Activated CD4-positive, CD25-positive, alpha-beta regulatory T cell treated with anti-CD3 and anti-CD28 coated beads, Interleukin-2, amount 50 U/mL, for 72 hours (primary cell): ENCODE results near the gene TM2D1.

Experiments used
- DNase-seq: peaks from one replicate; pipeline ENCODE4 v3.0.0; 2021

The TM2D1 gene

DNA sequence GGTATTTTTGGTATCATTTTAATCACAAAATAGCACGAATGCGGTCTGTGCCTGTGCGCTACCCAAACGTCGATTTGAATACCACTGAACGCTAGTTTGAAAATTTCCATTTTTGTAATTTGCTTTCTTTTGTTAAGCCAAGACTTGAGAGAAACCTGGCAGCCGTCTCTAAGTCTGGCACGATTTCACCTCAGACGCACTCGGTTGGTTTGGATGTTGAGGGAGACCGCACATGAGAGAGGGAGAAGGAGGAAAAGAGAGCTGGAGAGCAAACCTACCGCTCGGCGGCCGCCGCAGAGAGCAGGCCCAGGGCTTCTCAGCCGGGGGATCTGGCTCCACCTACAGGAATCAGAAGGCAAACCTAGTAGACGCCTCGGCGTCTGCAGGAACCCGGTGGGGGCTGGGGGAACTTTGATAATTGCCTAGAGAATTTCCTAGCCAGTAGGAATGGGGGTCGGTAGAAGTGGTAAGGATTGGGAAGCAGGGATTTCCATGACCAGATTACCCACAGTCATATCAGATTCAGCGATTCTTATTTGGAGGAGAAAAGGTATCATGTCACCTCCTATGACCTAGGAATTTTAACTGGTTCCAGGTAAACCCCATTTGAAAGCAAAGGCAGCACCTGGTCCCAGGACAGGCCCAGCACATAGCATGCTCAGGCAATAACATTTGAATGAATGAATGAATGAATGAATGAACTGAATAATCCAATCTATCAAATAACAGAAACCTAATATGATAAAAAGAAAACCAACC is 83.2 kb downstream of the TM2D1 start:
- DNase-seq: peak; percentile 61

DNA sequence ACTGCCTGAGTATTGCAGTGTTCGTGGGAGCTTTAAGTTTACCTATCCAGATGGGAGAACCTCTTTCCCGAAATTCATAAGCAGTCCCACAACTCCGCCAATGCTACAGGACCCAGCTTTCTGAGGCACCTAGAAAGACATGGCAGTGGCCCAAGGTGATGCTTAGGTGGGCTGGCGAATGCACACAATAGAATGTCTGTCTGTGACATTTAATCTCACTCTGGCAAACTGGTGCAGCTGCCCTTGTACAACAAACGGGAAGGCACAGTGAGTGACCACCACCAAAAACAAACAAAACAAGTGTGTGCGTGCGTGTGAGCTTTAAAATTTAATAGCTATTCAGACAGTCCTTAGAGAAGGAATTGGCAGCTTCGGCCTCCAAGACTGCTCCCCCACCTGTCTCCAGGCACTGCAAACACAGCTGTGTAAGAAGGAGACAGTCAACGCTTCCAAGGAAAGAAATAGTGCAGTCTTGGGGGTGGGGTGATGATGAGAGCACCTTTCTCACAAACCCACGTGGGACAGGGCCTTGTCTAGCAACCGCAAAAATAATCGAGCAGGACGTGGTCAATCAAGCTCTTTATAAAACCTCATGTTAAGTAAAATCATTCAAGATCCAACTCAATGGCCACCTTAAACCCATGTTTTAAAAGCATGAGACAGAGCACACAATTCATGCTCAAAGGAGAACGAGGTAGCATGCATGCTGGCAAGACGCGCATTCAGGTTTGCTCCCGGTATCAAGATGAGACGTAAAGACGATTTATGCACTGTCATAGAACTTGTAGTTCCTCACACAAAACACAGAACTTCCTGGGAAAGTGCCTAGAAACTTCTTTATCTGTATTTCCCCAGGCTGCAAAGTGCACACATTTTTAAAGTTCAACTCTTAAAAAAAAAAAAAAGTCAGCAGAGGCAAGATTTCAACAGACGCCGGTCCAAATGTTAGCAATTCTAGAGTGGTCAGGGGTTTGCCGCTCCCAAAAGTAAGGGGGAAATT is 84.1 kb downstream of the TM2D1 start:
- no peak for DNase-seq

DNA sequence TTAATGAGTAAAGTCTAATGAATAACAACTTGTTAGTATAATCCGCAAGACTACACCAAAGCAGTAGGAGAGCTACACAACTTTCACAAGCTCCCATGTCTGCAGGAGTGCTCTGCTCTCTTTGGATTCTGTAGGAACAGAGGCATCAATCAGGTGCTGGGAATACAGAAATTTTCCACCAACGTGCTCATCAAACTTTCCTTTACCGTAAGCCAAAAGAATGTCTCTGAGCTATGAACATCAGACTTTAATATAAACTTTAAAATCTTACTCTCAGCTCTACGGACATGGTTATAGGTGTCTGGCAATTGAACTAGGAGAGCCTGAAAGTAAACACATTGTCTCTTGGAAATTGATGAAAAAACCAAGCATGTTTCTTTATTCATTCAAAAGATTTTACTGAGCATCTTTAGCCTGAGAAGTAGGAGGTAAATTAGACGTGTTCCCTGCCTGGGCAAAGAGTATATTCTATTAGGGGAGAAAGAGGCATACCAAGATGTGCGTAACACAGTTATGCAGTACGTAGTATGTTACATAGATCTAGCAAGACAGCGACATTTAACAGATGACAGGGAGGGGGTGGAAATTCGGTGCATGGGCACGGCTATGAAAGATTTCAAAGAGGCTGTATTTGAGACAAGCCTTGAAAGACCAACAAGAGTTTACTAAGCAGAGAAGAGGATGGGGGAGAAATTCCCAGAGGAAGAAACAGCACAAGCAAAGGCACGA is 85.2 kb downstream of the TM2D1 start:
- no peak for DNase-seq

DNA sequence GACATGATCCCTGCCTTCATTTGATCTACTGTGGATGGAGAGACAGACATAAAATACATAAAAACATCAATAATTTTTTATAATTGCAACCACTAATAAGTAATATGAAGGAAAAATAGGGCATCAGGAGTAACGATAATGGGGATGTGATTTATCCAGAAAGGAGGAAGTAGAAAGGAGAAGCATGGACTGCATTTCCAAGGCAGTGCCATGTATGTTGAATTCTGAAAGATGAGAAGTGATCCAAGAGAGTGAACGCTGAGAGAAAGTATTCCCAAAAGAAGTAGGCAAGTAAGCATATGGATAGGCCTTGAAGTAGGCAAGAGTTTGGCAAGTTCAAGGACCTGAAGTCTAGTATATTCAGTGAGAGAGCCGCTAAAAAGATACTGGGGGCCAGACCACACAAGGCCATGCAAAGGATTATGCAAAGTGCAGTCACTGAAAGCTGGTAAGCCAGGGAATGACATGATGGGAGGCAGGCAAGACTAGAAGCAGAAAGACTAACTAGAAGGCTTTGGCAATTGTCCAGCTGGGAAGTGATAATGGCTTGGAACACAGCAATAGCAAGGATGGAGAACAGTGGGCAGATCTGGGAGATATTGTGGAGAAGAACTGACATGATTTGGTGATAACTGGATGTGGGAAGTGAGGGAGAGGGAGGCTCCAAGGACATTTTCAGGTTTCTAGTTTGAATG is 85.9 kb downstream of the TM2D1 start:
- no peak for DNase-seq

DNA sequence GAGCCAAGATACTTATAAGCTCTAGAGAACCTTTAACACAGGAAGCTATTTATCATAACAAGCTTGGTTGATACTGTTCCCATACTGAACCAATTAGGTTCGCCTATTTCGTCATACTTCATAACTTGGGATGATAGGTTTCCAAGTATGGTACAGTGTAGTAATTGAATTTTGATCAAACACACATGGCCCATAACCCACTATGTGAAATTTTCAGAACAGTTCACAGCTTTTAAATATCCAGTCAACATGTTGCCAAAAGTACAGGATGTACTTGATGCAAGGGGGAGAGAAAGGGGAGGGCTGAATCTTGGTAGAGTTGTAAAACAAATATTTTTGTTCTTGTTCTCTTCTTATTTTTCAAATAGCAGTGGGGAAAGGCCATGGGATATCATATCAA is 86.6 kb downstream of the TM2D1 start:
- DNase-seq: no peak

DNA sequence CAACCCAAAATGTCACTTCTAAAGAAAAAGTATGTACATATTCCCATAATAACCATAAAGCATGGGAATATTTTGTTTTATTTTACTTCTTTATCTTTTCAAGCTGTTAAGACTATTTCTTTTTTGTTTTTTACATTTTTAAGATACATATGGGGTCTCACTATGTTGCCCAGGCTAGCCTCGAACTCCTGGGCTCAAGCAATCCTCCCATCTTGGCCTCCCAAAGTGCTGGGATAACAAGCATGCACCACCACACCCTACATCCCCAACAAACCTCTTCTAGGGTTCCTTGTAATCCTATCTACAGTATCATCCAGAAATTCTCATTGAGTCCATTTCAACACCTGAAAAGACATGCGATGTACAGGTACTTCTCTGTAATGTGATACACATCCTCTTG is 87.5 kb downstream of the TM2D1 start:
- DNase-seq: no peak

DNA sequence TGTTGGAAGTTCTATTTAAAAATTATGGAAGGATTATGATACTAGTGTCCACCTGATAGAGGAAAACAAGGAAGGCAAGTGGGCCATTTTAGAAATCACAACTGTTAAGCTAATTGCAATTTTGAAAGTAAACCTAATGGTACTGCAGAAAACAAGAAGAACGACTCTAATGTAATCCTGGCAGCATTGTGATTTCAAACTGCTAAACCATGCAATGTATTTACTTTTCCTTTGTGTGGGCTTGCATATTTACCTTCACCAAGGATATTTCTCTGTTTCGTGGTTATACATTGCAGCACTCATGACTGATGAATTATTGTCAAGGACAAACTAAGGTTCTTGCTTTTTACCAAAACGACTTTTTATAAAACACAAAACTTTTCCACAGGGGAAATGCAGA is 88.1 kb downstream of the TM2D1 start:
- DNase-seq: no peak

DNA sequence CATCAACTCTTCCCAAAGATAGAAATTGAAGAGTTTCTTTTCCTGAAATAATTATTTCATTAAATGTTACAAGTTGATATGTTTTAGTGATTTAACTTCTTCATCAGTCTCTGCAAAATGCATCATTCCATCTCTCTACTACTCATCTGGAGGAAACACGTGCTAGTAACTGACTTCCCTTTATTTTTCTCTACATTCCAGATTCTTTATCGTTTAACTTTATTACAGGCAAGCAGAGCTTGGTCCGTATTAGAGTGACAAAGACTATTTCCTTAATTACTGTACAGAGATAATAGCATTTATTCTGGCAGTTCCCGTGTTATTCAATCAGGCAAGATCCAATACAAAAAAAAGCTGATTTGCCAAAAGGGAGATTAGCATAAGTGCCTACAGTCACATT is 88.6 kb downstream of the TM2D1 start:
- DNase-seq: no peak

DNA sequence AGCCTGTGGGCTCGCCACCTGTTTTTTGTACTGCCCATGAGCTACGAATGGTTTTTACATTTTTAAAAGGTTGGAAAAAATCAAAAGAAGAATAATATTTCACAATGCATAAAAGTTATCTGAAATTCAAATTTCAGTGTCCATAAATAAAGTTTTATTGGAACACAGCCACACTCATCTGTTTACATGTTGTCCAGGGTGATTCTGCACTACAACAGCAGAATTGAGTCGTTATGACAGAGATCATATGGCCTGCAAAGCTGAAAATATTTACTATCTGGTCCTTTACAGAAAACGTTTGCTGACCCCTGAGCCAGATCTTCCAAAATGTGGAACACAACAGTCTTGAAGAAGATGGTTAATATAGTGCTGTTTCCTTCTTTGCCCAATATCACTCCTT is 89.4 kb downstream of the TM2D1 start:
- no peak for DNase-seq

DNA sequence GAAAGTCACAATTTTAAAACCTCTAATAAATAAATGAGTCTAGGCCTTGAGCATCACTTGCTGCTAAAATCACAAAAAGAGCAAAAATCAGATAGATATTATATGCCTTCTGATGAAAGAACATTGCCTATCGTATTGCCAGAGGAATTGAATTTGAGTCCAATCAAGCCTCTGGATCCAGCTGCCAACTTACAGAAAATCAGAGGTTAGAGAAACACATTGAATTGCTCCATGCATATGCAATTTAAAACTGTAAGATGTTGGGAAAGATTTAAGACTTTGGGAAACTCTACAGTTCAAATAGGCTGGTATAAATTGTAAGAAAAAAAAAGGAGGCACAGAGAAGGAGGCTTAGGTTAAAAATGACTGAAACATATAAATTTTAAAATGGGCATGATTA is 93.5 kb downstream of the TM2D1 start:
- no peak for DNase-seq
